HCT116 (cell line): ENCODE measurements around the gene SLC12A4.

Experiments used
- CTCF ChIP-seq, 3 experiments: fragments of 200-600 bp in 1 of 3; sonication (generic) in 1 of 3; IDR thresholded peaks in 2 of 3; conservative IDR thresholded peaks in 1 of 3; 2 replicates each; pipeline ENCODE4 v1.5.1; 2012 to 2017; ENCODE audit warnings: low read depth in 2 of 3, low read length in 2 of 3, antibody characterized with exemption in 1 of 3, borderline replicate concordance in 1 of 3, control low read depth in 1 of 3, mild to moderate bottlenecking in 1 of 3, mixed read lengths in 1 of 3, mixed run types in 1 of 3, moderate library complexity in 1 of 3; ENCODE audit not compliant: insufficient read depth in 1 of 3
- EGR1 ChIP-seq: IDR thresholded peaks from 2 replicates; pipeline ENCODE4 v1.6.1; 2012; ENCODE audit warnings: low read depth
- EZH2 ChIP-seq: fragments of 200-600 bp; sonication (generic); IDR thresholded peaks from 2 replicates; pipeline ENCODE4 v1.6.1; 2017; ENCODE audit warnings: antibody characterized with exemption, mixed run types
- EZH2phosphoT487 ChIP-seq: fragments of 200-600 bp; IDR thresholded peaks from 2 replicates; pipeline ENCODE4 v1.6.1; 2018; ENCODE audit warnings: antibody characterized with exemption, borderline replicate concordance
- JUND ChIP-seq: IDR thresholded peaks from 2 replicates; pipeline ENCODE4 v1.6.1; 2012
- POLR2A ChIP-seq: IDR thresholded peaks from 2 replicates; pipeline ENCODE4 v1.7.0; 2011; ENCODE audit warnings: borderline replicate concordance; ENCODE audit not compliant: insufficient read depth, insufficient read length; ENCODE audit errors: extremely low read depth
- POLR2AphosphoS5 ChIP-seq: IDR thresholded peaks from 2 replicates; pipeline ENCODE4 v1.6.1; 2011; ENCODE audit warnings: mild to moderate bottlenecking, low read depth, low read length, moderate library complexity
- SP1 ChIP-seq: IDR thresholded peaks from 2 replicates; pipeline ENCODE4 v1.6.1; 2012; ENCODE audit warnings: low read depth
- TCF7L2 ChIP-seq: IDR thresholded peaks from 2 replicates; pipeline ENCODE4 v1.7.0; 2011; ENCODE audit warnings: borderline replicate concordance, inconsistent platforms; ENCODE audit not compliant: insufficient read depth, insufficient read length; ENCODE audit errors: extremely low read depth

GRCh38 chr16:67901734-67902133 is 66.7 kb downstream of the SLC12A4 start:
- TF ChIP-seq EZH2phosphoT487: no peak
- no peak for TF ChIP-seq POLR2A
- no peak for TF ChIP-seq TCF7L2
- TF ChIP-seq POLR2AphosphoS5: no peak
- no peak for TF ChIP-seq EGR1
- no peak for TF ChIP-seq JUND
- TF ChIP-seq SP1: no peak
- TF ChIP-seq CTCF (IDR thresholded peaks at IDR 0.05 in 2 of 3, conservative IDR thresholded peaks at IDR 0.05 in 1 of 3; ENCODE audit: borderline replicate concordance in 1 of 3, insufficient read depth in 1 of 3, low read depth in 2 of 3, low read length in 2 of 3): no peak
- TF ChIP-seq EZH2: no peak
